ENCODE results near the gene KRT2.

The KRT2 gene

GRCh38 chr12:52674433-52674775, 22.4 kb upstream of the KRT2 start:
- DNase-seq (ENCODE audit: extremely low read depth, insufficient read length), result no peak
- TF ChIP-seq CTCF (IDR thresholded peaks at IDR 0.05; ENCODE audit: insufficient read depth, low read length, poor library complexity, severe bottlenecking), result no peak
- Histone ChIP-seq H3K27me3 (replicated peaks; ENCODE audit: control insufficient read depth, insufficient read depth, low read length) (no peaks in the 10 kb centered on the region), H3K36me3 (ENCODE audit: control insufficient read depth, insufficient read depth, low read length) (no peaks in the 10 kb centered on the region), H3K4me3 (replicated peaks; ENCODE audit: low read depth, low read length) (no peak overlapping the region)

- H3K27me3 ChIP-seq (replicated peaks; ENCODE audit: control insufficient read depth, insufficient read depth, low read length), result no peaks in the 10 kb centered on the region
- no peak for DNase-seq (ENCODE audit: extremely low read depth, insufficient read length)
- H3K4me3 ChIP-seq (replicated peaks; ENCODE audit: low read depth, low read length), result no peak overlapping the region
- no peak for TF ChIP-seq CTCF (IDR thresholded peaks at IDR 0.05; ENCODE audit: insufficient read depth, low read length, poor library complexity, severe bottlenecking)
- no peaks in the 10 kb centered on the region for H3K36me3 ChIP-seq (ENCODE audit: control insufficient read depth, insufficient read depth, low read length)
Measured at GRCh38 chr12:52673713-52674432, 21.9 kb upstream of the KRT2 start.

GRCh38 chr12:52673217-52673616, 21.2 kb upstream of the KRT2 start:
- TF ChIP-seq CTCF (IDR thresholded peaks at IDR 0.05; ENCODE audit: insufficient read depth, low read length, poor library complexity, severe bottlenecking), result no peak
- no peak for DNase-seq (ENCODE audit: extremely low read depth, insufficient read length)
- H3K4me3 ChIP-seq (replicated peaks; ENCODE audit: low read depth, low read length), result no peak overlapping the region
- no peaks in the 10 kb centered on the region for H3K27me3 ChIP-seq (replicated peaks; ENCODE audit: control insufficient read depth, insufficient read depth, low read length)
- no peaks in the 10 kb centered on the region for H3K36me3 ChIP-seq (ENCODE audit: control insufficient read depth, insufficient read depth, low read length)

GRCh38 chr12:52672321-52672933, 20.4 kb upstream of the KRT2 start:
- Histone ChIP-seq H3K36me3 (ENCODE audit: control insufficient read depth, insufficient read depth, low read length) (no peaks in the 10 kb centered on the region), H3K4me3 (replicated peaks; ENCODE audit: low read depth, low read length) (no peak overlapping the region), H3K27me3 (replicated peaks; ENCODE audit: control insufficient read depth, insufficient read depth, low read length) (no peaks in the 10 kb centered on the region; the same call in 1 of the 2 replicates)
- DNase-seq (ENCODE audit: extremely low read depth, insufficient read length), result no peak
- no peak for TF ChIP-seq CTCF (IDR thresholded peaks at IDR 0.05; ENCODE audit: insufficient read depth, low read length, poor library complexity, severe bottlenecking)

GRCh38 chr12:52670961-52671360, 18.9 kb upstream of the KRT2 start:
- no peaks in the 10 kb centered on the region; the same call in 1 of the 2 replicates for H3K27me3 ChIP-seq (replicated peaks; ENCODE audit: control insufficient read depth, insufficient read depth, low read length)
- no peak for DNase-seq (ENCODE audit: extremely low read depth, insufficient read length)
- no peak overlapping the region for H3K4me3 ChIP-seq (replicated peaks; ENCODE audit: low read depth, low read length)
- H3K36me3 ChIP-seq (ENCODE audit: control insufficient read depth, insufficient read depth, low read length), result no peaks in the 10 kb centered on the region
- TF ChIP-seq CTCF (IDR thresholded peaks at IDR 0.05; ENCODE audit: insufficient read depth, low read length, poor library complexity, severe bottlenecking), result no peak
